D721Med (cell line): ENCODE data around the gene PLEKHB2.
"Not testable (repeated sequence)": the region's sequence is repeated elsewhere in the genome, so short reads cannot be mapped to it uniquely, and the experiment has no call there.

Experiments
- DNase-seq: peaks from one replicate; pipeline ENCODE4 v3.0.0; 2011; ENCODE audit warnings: low spot score; ENCODE audit not compliant: insufficient read length
- FAIRE-seq: peaks from 2 replicates; lab custom pipeline; 2011; peaks lifted over from hg19 to GRCh38; lab: Jason Lieb, UNC
- CTCF ChIP-seq: IDR thresholded peaks from 2 replicates; pipeline ENCODE4 v1.5.1; 2012; ENCODE audit warnings: mild to moderate bottlenecking, control low read depth; ENCODE audit not compliant: insufficient read depth; ENCODE audit errors: missing control alignments

The PLEKHB2 gene

GRCh38 chr2:131103165-131103564 lies 2.0 kb upstream of the PLEKHB2 start:
- TF ChIP-seq CTCF = no peak
- FAIRE-seq (no peak), DNase-seq (no peak)

GRCh38 chr2:131104487-131105155 lies 515 bp upstream of the PLEKHB2 start:
- DNase-seq (peak; percentile 40), FAIRE-seq (no peak)
- TF ChIP-seq CTCF = no peak

- no peak for FAIRE-seq
- no peak for DNase-seq
- TF ChIP-seq CTCF = no peak
Observed at GRCh38 chr2:131105950-131106801, 1.0 kb downstream of the PLEKHB2 start.

GRCh38 chr2:131112529-131112928 lies 7.4 kb downstream of the PLEKHB2 start:
- no peak for FAIRE-seq
- no peak for TF ChIP-seq CTCF
- DNase-seq = no peak

- TF ChIP-seq CTCF = no peak
- DNase-seq = no peak
- FAIRE-seq = no peak
Observed at GRCh38 chr2:131113566-131114227, 8.6 kb downstream of the PLEKHB2 start.

- DNase-seq, FAIRE-seq: not testable (repeated sequence)
Observed at GRCh38 chr2:131114950-131115349, 9.8 kb downstream of the PLEKHB2 start.

GRCh38 chr2:131115752-131116151 lies 10.6 kb downstream of the PLEKHB2 start:
- no peak for FAIRE-seq
- no peak for TF ChIP-seq CTCF
- DNase-seq = no peak
